SH-SY5Y (cell line): ENCODE data around the gene HMX3.

Experiments used
- GATA2 ChIP-seq: IDR thresholded peaks from 2 replicates; pipeline ENCODE4 v1.6.1; 2011; ENCODE audit warnings: mild to moderate bottlenecking, low read depth, low read length
- GATA3 ChIP-seq: IDR thresholded peaks from 2 replicates; pipeline ENCODE4 v1.6.1; 2011; ENCODE audit warnings: low read depth, mild to moderate bottlenecking, low read length, moderate library complexity

- TF ChIP-seq GATA2 (no peak), GATA3 (no peak)
Observed at GRCh38 chr10:123165445-123166072, 29.8 kb downstream of the HMX3 start.
